ENCODE results near the gene AGAP9.
"Not testable (repeated sequence)": the region's sequence is repeated elsewhere in the genome, so short reads cannot be mapped to it uniquely, and the experiment has no call there.

The AGAP9 gene

GRCh38 chr10:47484786-47485185, 38.7 kb downstream of the AGAP9 start:
- DNase-seq: not testable (repeated sequence)

- not testable (repeated sequence) for DNase-seq
These were observed 39.5 kb downstream of the AGAP9 start, which contains the start of gene ANXA8 for GRCh38 chr10:47483923-47484322. Gene ANXA8 (minus strand): TSS chr10:47484115. CDS start chr10:47483933, 182 bp downstream.

DNA sequence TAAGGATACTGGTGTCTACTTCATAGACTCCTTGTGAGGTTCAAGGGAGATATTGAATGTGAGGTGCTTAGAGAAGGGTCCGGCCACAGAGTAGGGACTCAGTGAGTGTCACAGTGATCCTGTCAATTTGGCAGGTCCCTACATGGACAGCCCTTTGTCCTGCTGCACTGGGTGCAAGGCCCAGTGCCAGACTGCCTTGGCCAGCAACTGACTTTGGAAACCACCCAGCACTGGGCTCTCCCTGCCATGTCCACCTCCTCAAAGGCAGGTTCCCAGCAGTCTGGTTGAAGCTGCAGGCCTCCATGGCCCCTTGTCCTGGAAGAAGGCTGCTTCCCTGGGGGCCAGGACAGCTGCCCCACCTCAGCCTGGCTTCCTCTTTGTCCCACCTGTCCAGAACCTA, 41.1 kb downstream of the AGAP9 start:
- DNase-seq: not testable (repeated sequence)

DNA sequence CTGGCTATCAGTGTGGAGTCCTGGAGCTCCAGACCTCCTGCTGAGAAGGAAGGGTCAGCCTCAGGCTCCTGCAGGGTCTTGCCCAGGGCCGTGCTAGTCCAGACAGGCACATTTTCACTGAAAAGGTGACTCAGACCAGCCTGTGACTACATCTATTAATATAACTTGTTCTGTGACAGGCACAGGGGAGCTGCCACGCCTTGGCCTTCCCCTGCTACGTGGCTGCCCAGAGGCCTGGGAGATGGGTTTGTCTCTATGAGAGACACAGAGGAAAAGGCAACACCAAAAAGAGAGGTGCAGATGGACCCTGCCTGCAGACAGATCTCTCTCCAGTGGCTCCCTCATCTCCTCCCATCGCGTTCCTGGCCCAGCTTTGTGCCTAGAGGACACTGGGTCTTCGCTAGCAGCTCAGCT, 41.7 kb downstream of the AGAP9 start:
- not testable (repeated sequence) for DNase-seq

- not testable (repeated sequence) for DNase-seq
These were observed 42.2 kb downstream of the AGAP9 start for GRCh38 chr10:47481182-47481766.

DNA sequence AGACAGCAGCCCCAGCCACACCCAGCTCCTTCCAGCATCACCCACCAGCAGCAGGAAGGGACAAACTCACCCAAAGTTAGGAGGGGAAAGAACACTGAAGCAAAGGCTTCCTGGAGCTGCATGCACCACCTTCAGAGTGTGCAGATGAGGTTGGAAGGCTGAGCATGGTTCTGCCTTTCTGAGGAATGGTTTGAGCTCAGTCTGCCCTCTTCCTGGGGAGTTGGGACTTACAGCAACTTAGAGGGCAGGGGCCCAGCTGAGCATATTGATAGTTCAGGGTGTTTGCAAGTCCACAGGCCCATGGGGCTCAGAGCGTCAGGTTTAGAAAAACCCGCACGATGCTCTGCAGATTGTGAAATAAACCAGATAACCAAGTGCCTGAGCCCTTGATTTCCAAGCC, 43.3 kb downstream of the AGAP9 start:
- not testable (repeated sequence) for DNase-seq

GRCh38 chr10:47478114-47478513, 45.3 kb downstream of the AGAP9 start:
- DNase-seq: not testable (repeated sequence)

DNA sequence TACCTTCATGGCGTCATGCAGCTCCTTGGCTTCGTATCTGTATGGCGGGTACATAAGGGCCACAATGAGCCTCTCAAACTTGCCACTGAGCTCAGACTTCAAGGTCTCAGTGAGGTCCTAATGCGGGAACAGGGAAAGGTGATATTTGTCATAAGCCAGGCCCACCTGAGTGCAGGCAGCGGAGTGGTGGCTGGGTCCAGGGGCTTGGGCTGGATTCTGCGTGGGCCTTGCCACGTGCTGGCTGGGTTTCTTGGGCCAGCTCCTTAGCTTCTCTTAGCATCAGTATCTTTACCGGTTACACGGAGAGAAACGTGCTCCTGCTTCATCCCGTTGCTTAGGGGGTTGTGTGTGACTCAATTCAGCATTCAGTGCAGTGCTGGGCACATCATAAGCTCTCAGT, 46.4 kb downstream of the AGAP9 start:
- DNase-seq: not testable (repeated sequence)

DNA sequence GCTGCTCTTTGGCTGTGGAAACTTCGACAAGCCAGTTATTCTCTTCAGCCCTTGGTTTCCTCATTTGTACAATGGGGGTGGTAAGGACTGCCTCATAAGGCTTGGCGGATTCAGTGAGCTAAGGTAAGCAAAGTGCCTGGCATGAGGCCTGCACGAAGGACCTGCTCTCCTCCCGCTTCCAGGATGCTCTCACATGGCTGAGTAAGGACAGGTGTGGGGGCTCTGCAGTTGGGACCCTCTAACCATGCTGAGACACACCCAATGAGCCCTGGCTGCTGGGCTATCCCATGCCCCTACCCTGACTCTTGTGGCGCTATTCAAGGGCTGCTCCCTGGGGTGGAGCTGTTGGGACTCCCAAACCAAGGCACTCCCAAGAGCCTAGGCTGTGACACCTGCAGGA, 48.3 kb downstream of the AGAP9 start:
- not testable (repeated sequence) for DNase-seq

DNA sequence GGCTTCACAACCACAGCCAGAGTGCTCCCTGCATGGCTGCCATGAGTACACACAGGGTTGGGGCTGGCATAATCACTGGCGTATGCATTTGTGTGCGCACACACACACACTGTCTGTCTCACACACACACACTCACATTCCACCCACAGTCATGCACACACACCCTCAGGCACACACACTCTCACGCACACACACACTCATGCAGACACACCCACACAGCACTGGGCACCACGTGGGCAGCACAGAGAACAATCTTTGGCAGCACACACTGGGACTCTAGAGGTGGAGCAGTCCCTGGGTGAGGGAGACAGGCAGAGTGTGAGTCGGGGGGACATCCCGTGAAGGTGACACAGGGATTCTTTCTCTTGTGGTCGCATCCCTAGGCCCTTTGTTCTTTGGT, 49.9 kb downstream of the AGAP9 start:
- not testable (repeated sequence) for DNase-seq

- DNase-seq: not testable (repeated sequence)
These were observed 50.8 kb downstream of the AGAP9 start for GRCh38 chr10:47472647-47473046.

DNA sequence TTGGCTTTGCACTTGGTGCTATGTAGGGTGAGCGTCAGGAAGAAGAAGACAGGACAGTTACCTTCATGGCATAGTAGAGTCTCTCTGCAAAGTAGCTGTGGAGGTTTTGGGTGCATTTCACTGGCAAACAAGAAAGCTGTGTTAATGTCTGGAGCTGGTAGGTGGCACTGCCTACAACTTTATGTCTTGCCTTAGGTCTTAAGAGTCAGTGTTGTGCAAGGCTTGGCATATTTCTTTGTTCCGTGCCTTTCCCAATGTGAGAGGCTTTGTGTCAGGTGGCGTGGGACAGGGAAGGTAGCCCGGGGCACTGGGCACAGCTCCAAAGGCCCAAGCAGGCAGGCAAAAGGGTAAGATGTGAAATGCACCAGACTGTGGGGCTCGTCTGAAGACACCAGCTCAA, 51.4 kb downstream of the AGAP9 start:
- not testable (repeated sequence) for DNase-seq

DNA sequence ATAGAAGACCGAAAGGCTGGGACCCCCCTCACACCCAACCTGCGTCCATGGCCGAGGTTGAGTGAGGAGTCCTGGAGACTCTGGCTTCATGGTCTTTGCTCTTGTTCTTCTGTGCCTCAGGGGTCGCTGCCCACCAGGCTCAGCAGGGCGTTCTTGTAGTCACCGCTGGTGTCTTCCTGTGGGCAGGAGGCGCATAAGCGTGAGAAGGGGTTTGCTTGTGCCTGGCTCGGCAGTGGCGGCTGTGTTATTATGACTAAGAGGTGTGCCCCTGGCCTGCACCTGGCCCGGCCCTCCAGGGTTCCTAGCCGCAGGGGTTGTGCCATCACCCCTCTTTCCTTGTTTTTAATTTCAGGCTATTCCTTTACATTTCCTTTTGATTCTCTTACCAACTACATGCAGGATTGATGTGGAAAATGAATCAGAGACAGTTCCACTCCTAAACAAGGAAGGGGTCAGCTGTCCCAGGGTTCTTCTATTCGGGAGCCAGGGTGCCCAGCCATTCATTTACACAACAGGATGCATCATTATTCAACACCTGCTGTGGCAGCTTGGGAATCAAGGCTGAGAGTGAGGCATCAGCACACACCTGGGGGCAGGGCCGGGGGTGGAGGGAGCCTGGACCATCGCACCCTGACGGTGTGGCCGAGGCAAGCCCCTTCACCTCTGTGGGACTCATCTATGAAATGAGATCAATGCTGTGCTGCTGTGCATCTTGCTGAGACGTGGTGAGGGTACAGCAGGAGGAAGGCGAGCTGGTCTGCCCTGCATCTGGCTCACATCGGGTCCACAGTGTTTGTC, 54.5 kb downstream of the AGAP9 start:
- DNase-seq: not testable (repeated sequence)

- DNase-seq: not testable (repeated sequence)
These were observed 55.5 kb downstream of the AGAP9 start for GRCh38 chr10:47467957-47468356.

GRCh38 chr10:47467458-47467857, 56.0 kb downstream of the AGAP9 start:
- DNase-seq: not testable (repeated sequence)

- not testable (repeated sequence) for DNase-seq
These were observed 58.1 kb downstream of the AGAP9 start for GRCh38 chr10:47465216-47465917.

GRCh38 chr10:47462577-47463358, 60.7 kb downstream of the AGAP9 start:
- DNase-seq: not testable (repeated sequence)

DNA sequence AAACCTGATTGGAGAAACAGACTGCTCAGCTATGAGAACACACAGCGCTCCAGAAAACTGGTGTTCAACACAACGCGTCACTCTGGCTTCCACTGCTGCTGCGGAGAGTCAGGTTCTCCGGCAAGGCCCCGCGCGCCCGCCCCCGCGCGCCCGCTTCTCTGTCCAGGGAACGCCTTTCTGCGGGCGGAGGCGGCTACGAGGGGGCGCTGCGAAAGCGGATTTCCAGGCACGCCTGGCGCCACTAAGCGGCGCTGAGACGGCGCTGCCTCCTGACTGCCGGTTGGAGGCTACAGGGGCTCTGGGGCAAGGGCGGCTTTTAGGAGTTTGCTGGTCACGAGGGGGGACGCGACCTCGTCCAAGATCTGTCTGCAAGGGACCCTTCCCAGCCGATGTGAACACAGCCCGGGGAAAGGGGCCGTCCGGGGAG, 62.2 kb downstream of the AGAP9 start:
- DNase-seq: not testable (repeated sequence)

- DNase-seq: no peak
These were observed 64.8 kb downstream of the AGAP9 start for GRCh38 chr10:47458466-47459154.

- no peak for DNase-seq
These were observed 65.6 kb downstream of the AGAP9 start for GRCh38 chr10:47457826-47458225.

DNA sequence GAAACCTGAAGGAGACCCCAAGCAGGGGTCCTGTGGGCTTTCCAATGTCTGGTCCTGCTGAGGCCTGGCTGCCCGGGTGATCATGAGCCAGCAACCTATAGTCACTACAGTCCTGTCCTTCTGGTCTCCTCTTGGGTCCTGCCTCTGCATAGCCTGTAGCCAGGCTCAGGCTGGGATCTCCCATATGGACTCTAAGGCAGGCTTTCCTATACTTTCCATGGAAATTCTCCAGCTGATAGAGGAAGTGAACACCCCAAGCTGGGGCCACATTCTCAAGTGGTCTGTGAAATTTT, 66.0 kb downstream of the AGAP9 start:
- no peak for DNase-seq

- DNase-seq: no peak
These were observed 66.5 kb downstream of the AGAP9 start for GRCh38 chr10:47456794-47457527.

All from COR-L47 (cell line).